Stomach (tissue), 4 donors: ENCODE data around the gene DOCK1.

Experiments used
- EP300 ChIP-seq: sonication (generic); formaldehyde crosslinking; IDR thresholded peaks from one replicate; pipeline ENCODE4 v1.6.1; 2017; ENCODE audit warnings: antibody characterized with exemption
- POLR2A ChIP-seq, 4 donors: fragments of 450-650 bp; IDR thresholded peaks; one replicate each; pipeline ENCODE4 v1.6.1; 2016; ENCODE audit warnings: antibody characterized with exemption in 4 of 4, control low read depth in 2 of 4, mild to moderate bottlenecking in 1 of 4, moderate library complexity in 1 of 4
- POLR2AphosphoS5 ChIP-seq, 3 donors: sonication (generic); formaldehyde crosslinking; IDR thresholded peaks; one replicate each; pipeline ENCODE4 v1.6.1; 2016; ENCODE audit warnings: antibody characterized with exemption in 3 of 3

GRCh38 chr10:127275793-127276450 lies 370.7 kb downstream of the DOCK1 start:
- TF ChIP-seq EP300 (no peak), POLR2A (IDR thresholded peaks at IDR 0.05) (no peak), POLR2AphosphoS5 (IDR thresholded peaks at IDR 0.05) (no peak)
